SKM-1 treated with dmso at 0.1 percent for 144 hours (cell line): Measurements from ENCODE around the gene NRG3.
A peak's percentile ranks its signal among the peaks of the same experiment; 100 is the strongest.
"Not testable (repeated sequence)": the region's sequence is repeated elsewhere in the genome, so short reads cannot be mapped to it uniquely, and the experiment has no call there.

Experiments used
- DNase-seq: peaks from one replicate; lab custom pipeline; 2025; ENCODE audit not compliant: unreplicated experiment; lab: John Stamatoyannopoulos, UW

NRG3 gene

GRCh38 chr10:82949816-82950575 is 1075.0 kb downstream of the NRG3 start:
- DNase-seq, result no peak

GRCh38 chr10:82953331-82953730 is 1078.3 kb downstream of the NRG3 start:
- DNase-seq, result no peak

GRCh38 chr10:82953909-82954308 is 1078.9 kb downstream of the NRG3 start:
- DNase-seq, result no peak

- DNase-seq, result not testable (repeated sequence)
These were observed 1085.5 kb downstream of the NRG3 start for GRCh38 chr10:82960421-82961060.

- DNase-seq, result no peak
These were observed 1086.9 kb downstream of the NRG3 start for GRCh38 chr10:82961864-82962263.

GRCh38 chr10:82966130-82966529 is 1091.1 kb downstream of the NRG3 start:
- DNase-seq, result no peak

- DNase-seq, result no peak
These were observed 1093.5 kb downstream of the NRG3 start for GRCh38 chr10:82968533-82968932.

- peak; percentile 26 for DNase-seq
These were observed 1094.4 kb downstream of the NRG3 start for GRCh38 chr10:82969405-82969804.

- DNase-seq, result no peak
These were observed 1105.3 kb downstream of the NRG3 start for GRCh38 chr10:82980321-82980720.

GRCh38 chr10:82981137-82981723 is 1106.2 kb downstream of the NRG3 start:
- no peak for DNase-seq

- no peak for DNase-seq
These were observed 1107.2 kb downstream of the NRG3 start for GRCh38 chr10:82982110-82982608.

GRCh38 chr10:82986216-82986615 is 1111.2 kb downstream of the NRG3 start:
- DNase-seq, result no peak

- not testable (repeated sequence) for DNase-seq
These were observed 1131.5 kb downstream of the NRG3 start for GRCh38 chr10:83006479-83006878.

- DNase-seq, result no peak
These were observed 1132.5 kb downstream of the NRG3 start for GRCh38 chr10:83007510-83007909.

GRCh38 chr10:83012866-83013265 is 1137.9 kb downstream of the NRG3 start:
- no peak for DNase-seq

- no peak for DNase-seq
These were observed 1142.3 kb downstream of the NRG3 start for GRCh38 chr10:83017076-83017867.

GRCh38 chr10:83023662-83024061 is 1148.7 kb downstream of the NRG3 start:
- no peak for DNase-seq
